RWPE1 (cell line): ENCODE results near the gene DPP7.

Source experiments
- CTCF ChIA-PET: fragments of 350-600 bp; sonication (Branson Sonifier 250); formaldehyde crosslinking; extraction: SDS; loops from one replicate; lab custom pipeline; 2021; lab: Yijun Ruan, JAX
- POLR2A ChIA-PET: fragments of 400-600 bp; formaldehyde crosslinking; extraction: SDS; loops from one replicate; lab custom pipeline; 2020; ENCODE audit warnings: antibody characterized with exemption; ENCODE audit not compliant: low non-redundant PET; lab: Yijun Ruan, JAX
- DNase-seq: peaks from one replicate; pipeline ENCODE4 v3.0.0; 2012; ENCODE audit warnings: low spot score
- H3K27ac ChIP-seq: fragments of 450-650 bp; 2 replicates; pipeline ENCODE4 v1.5.1; 2017
- TF ChIP-seq, protein P1 (sequence below): fragments of 450-650 bp; conservative IDR thresholded peaks from 2 replicates; pipeline ENCODE4 v1.5.1; 2017; ENCODE audit warnings: low read depth, mild to moderate bottlenecking

The DPP7 gene

GRCh38 chr9:137074657-137075274 is 39.8 kb downstream of the DPP7 start:
- H3K27ac ChIP-seq, result peak overlapping the region; percentile 97
- DNase-seq, result no peak
- POLR2A ChIA-PET, result no interaction called here
- TF ChIP-seq, protein P1, sequence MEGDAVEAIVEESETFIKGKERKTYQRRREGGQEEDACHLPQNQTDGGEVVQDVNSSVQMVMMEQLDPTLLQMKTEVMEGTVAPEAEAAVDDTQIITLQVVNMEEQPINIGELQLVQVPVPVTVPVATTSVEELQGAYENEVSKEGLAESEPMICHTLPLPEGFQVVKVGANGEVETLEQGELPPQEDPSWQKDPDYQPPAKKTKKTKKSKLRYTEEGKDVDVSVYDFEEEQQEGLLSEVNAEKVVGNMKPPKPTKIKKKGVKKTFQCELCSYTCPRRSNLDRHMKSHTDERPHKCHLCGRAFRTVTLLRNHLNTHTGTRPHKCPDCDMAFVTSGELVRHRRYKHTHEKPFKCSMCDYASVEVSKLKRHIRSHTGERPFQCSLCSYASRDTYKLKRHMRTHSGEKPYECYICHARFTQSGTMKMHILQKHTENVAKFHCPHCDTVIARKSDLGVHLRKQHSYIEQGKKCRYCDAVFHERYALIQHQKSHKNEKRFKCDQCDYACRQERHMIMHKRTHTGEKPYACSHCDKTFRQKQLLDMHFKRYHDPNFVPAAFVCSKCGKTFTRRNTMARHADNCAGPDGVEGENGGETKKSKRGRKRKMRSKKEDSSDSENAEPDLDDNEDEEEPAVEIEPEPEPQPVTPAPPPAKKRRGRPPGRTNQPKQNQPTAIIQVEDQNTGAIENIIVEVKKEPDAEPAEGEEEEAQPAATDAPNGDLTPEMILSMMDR, result no peak
- CTCF ChIA-PET, result interaction anchor here (0.6 to 2.6 kb wide), 3 partner anchors 11 to 287 kb away, joined by 3 to 10 read pairs (median 3); no protein-coding TSS in a partner anchor

- ChIA-PET CTCF (interaction anchor here (0.8 kb wide), 2 partner anchors 10 to 27 kb away, joined by 3 to 5 read pairs; partner anchors contain the start of gene NPDC1), POLR2A (no interaction called here)
- no peak for DNase-seq
- H3K27ac ChIP-seq, result peak overlapping the region; percentile 97
- TF ChIP-seq, protein P1, result no peak
Observed at GRCh38 chr9:137073992-137074399, 40.5 kb downstream of the DPP7 start.

DNA sequence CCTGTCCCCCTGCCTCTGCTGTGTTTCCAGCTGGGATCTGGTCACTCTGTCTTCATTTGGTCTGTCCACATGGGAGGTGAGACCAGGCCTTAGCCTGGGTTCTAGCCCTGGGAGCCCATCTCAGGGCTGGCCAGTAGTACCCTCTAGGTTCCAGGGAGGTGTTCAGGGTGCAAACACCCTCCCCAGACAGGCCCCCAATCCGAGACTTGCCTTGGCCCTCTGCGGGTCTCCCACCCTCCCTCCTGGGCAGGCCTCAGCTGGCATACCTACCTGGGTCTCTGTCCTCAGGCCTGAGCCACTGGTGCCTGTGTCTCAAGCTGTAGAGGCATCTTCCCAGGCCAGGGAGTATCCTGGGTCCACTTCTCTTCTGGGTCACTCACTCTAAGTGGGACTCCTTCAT is 43.3 kb downstream of the DPP7 start:
- DNase-seq, result no peak
- peak overlapping the region; percentile 85 for H3K27ac ChIP-seq
- TF ChIP-seq, protein P1, result no peak
- CTCF ChIA-PET, result interaction anchor here (0.5 to 6.0 kb wide), 6 partner anchors 19 to 301 kb away, joined by 3 to 31 read pairs (median 13); partner anchors contain the start of gene ABCA2
- POLR2A ChIA-PET, result interaction anchor here (0.6 to 1.4 kb wide), 3 partner anchors 17 to 190 kb away, joined by 3 to 4 read pairs (median 3); no protein-coding TSS in a partner anchor

DNA sequence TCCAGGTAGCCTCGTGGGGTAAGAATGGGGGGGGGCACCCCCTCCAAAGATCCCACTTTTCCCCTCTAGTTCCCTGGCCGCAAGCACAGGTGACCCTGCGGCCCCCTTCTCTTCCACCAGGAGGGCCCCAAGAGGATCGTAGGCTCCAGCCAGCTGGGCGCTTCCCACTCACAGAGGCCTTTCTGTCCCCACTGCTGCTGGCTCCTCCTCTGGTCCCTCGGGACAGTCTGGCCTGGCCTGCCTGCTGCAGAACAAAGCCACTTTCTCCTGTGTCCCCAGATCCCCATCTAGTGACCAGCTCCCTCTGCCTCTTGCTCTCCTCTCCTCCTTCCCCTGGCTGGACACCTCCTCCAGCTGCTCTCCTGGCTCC is 43.6 kb downstream of the DPP7 start:
- DNase-seq, result no peak
- TF ChIP-seq, protein P1, result no peak
- POLR2A ChIA-PET, result interaction anchor here (0.6 to 2.4 kb wide), 6 partner anchors 16 to 191 kb away, joined by 3 to 15 read pairs (median 3); partner anchors contain the start of gene MAN1B1
- CTCF ChIA-PET, result interaction anchor here (0.6 to 6.0 kb wide), 9 partner anchors 19 to 166 kb away, joined by 3 to 76 read pairs (median 5); partner anchors contain the start of genes ABCA2 and NPDC1
- peak overlapping the region; percentile 85 for H3K27ac ChIP-seq

- TF ChIP-seq, protein P1, result no peak
- peak within 1 kb of the TSS; percentile 85 for H3K27ac ChIP-seq
- ChIA-PET CTCF (interaction anchor here (0.6 to 6.0 kb wide), 12 partner anchors 10 to 166 kb away, joined by 3 to 76 read pairs (median 5); partner anchors contain the start of genes ABCA2 and NPDC1), POLR2A (interaction anchor here (0.6 to 2.4 kb wide), 7 partner anchors 13 to 192 kb away, joined by 3 to 15 read pairs (median 3); partner anchors contain the start of gene MAN1B1)
- DNase-seq, result peak; percentile 96
Observed at GRCh38 chr9:137070201-137070905, 44.2 kb downstream of the DPP7 start, which contains the start of gene SAPCD2. SAPCD2 (minus strand) TSS chr9:137070557; CDS start chr9:137070460, 97 bp downstream.
